PFSK-1 (cell line): ENCODE data around the gene HMHB1.

Experiments used
- POLR2AphosphoS5 ChIP-seq: IDR thresholded peaks from 2 replicates; pipeline ENCODE4 v1.6.1; 2012; ENCODE audit warnings: low read depth, mild to moderate bottlenecking, control low read depth, low read length, moderate library complexity
- SIN3A ChIP-seq: IDR thresholded peaks from 2 replicates; pipeline ENCODE4 v1.6.1; 2012; ENCODE audit warnings: mild to moderate bottlenecking, low read length, moderate library complexity, borderline replicate concordance; ENCODE audit not compliant: insufficient read depth
- TAF1 ChIP-seq: IDR thresholded peaks from 2 replicates; pipeline ENCODE4 v1.6.1; 2012; ENCODE audit warnings: low read length, control low read depth, borderline replicate concordance; ENCODE audit not compliant: insufficient read depth

- TF ChIP-seq POLR2AphosphoS5: no peak
- no peak for TF ChIP-seq SIN3A
- no peak for TF ChIP-seq TAF1
Observed at GRCh38 chr5:143843461-143843860, 31.5 kb downstream of the HMHB1 start.
